Loucy (cell line): Measurements from ENCODE around the gene HEATR5A.

Experiments
- EZH2phosphoT487 ChIP-seq: fragments of 200-600 bp; IDR thresholded peaks from 2 replicates; pipeline ENCODE4 v1.6.1; 2018; ENCODE audit warnings: antibody characterized with exemption, mild to moderate bottlenecking, moderate library complexity, borderline replicate concordance
- TF ChIP-seq, protein P1 (sequence below): fragments of 200-600 bp; sonication (generic); conservative IDR thresholded peaks from 2 replicates; pipeline ENCODE4 v1.5.1; 2014; ENCODE audit warnings: mild to moderate bottlenecking, antibody characterized with exemption, low read length

DNA sequence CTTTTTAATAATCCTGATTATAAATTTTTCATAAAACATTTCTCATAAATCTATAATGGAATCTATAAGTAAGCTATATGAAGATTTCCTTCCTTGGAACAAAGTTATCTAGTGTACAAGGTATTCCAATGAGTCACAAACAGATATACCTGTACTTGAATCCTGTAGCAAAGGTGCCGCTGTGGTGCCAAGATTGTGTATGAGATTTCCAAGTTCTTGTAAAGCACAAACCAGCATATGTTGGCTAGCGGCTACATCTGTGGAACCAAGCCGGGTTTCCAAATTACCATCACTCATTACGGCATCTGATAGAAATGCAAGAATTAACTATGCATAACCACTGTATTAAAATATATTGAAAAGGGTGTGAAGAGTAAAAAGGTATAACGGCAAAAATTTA, 34.1 kb downstream of the HEATR5A start:
- TF ChIP-seq, protein P1, sequence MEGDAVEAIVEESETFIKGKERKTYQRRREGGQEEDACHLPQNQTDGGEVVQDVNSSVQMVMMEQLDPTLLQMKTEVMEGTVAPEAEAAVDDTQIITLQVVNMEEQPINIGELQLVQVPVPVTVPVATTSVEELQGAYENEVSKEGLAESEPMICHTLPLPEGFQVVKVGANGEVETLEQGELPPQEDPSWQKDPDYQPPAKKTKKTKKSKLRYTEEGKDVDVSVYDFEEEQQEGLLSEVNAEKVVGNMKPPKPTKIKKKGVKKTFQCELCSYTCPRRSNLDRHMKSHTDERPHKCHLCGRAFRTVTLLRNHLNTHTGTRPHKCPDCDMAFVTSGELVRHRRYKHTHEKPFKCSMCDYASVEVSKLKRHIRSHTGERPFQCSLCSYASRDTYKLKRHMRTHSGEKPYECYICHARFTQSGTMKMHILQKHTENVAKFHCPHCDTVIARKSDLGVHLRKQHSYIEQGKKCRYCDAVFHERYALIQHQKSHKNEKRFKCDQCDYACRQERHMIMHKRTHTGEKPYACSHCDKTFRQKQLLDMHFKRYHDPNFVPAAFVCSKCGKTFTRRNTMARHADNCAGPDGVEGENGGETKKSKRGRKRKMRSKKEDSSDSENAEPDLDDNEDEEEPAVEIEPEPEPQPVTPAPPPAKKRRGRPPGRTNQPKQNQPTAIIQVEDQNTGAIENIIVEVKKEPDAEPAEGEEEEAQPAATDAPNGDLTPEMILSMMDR = no peak
- no peak for TF ChIP-seq EZH2phosphoT487
